ENCODE measurements around the gene EVA1A. TPM values are rescaled to one million over a fixed set of nuclear protein-coding genes. Genes with fewer than 3 reads are reported as not detected.

The EVA1A gene
- polyA plus RNA-seq, 2 of the 4 experiments (the other 2 are of a cell fraction), result 2.5 to 19.0 TPM

DNA sequence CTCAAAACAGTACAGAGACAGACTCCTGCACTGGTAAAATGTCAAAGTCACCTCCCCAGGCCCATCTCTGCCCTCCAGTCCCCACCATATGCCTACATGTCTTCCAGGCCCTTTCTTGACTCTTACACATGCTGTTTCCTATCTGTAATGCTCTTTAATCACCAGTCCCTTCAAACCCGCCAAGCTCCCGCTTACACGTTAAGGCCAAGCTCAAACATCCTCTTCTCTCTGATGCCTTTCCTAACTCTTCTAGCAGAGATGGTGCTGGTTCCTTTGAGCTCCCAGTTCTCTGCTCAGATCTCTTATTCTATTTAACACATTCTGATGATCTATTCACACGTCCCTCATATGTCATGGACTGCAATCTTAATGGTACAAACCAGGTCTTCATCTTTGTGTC lies 5.0 kb downstream of the EVA1A start (continued):
- TF ChIP-seq RAD21 (conservative IDR thresholded peaks at IDR 0.05 in 1 of 2, IDR thresholded peaks at IDR 0.05 in 1 of 2), result no peak

DNA sequence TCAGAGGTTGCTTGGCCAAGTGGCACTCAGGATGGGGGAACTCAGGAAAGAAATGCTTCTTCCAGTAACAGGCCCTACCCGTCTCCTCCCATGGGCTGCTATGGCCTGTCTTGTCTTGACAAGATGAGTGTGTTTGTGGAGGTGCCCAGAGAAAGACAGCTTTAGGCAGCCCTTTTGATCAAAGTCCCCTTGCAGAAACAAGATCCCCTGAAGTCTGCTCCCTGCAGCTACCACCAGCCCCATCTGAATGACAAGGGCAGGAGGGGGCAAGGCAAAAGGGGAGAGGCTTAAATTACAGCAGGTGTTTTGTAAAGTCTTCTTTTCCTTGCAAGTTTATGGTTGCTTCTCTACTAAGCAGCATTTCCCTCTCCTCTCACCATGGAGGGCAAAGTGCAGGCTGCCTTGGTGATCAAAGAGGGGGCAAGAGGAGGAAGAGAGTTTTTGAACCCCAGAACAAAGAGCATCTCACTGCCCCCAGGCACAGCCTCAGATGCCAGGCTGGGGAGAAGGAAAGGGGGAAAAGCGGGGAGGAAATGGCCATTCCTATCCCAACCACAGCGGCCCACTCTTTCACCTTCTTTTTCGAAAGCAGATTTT lies 6.7 kb downstream of the EVA1A start:
- TF ChIP-seq ZSCAN20 (CRISPR knock-in tag; IDR thresholded peaks at IDR 0.05) (no peak), CHD2 (IDR thresholded peaks at IDR 0.05; ENCODE audit: low read length, partially characterized antibody) (no peak), JUN (IDR thresholded peaks at IDR 0.05) (no peak), POLR2AphosphoS2 (conservative IDR thresholded peaks at IDR 0.05; ENCODE audit: low read length) (no peak), NFE2L2 (conservative IDR thresholded peaks at IDR 0.05; ENCODE audit: low read length) (no peak), FOSL2 (IDR thresholded peaks at IDR 0.05) (no peak), FOSL2 (CRISPR knock-in tag; IDR thresholded peaks at IDR 0.05) (no peak)
- TF ChIP-seq, protein P1, sequence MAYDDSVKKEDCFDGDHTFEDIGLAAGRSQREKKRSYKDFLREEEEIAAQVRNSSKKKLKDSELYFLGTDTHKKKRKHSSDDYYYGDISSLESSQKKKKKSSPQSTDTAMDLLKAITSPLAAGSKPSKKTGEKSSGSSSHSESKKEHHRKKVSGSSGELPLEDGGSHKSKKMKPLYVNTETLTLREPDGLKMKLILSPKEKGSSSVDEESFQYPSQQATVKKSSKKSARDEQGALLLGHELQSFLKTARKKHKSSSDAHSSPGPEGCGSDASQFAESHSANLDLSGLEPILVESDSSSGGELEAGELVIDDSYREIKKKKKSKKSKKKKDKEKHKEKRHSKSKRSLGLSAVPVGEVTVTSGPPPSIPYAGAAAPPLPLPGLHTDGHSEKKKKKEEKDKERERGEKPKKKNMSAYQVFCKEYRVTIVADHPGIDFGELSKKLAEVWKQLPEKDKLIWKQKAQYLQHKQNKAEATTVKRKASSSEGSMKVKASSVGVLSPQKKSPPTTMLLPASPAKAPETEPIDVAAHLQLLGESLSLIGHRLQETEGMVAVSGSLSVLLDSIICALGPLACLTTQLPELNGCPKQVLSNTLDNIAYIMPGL (CRISPR knock-in tag; IDR thresholded peaks at IDR 0.05; ENCODE audit: borderline replicate concordance), result no peak
- TF ChIP-seq, protein P2, sequence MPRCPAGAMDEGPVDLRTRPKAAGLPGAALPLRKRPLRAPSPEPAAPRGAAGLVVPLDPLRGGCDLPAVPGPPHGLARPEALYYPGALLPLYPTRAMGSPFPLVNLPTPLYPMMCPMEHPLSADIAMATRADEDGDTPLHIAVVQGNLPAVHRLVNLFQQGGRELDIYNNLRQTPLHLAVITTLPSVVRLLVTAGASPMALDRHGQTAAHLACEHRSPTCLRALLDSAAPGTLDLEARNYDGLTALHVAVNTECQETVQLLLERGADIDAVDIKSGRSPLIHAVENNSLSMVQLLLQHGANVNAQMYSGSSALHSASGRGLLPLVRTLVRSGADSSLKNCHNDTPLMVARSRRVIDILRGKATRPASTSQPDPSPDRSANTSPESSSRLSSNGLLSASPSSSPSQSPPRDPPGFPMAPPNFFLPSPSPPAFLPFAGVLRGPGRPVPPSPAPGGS (IDR thresholded peaks at IDR 0.05), result no peak
- H3K27ac ChIP-seq, result no peak overlapping the region
- ChIA-PET CTCF (interaction anchor here (2.8 kb wide), 1 partner anchor 55 kb away, joined by 15 read pairs; no protein-coding TSS in a partner anchor), POLR2A (no interaction called here)
- no peak overlapping the region for H3K4me3 ChIP-seq
- no peaks in the 10 kb centered on the region for H3K9me3 ChIP-seq
- DNase-seq (ENCODE audit: low read depth in 1 of 2, low spot score in 1 of 2) (no peak), FAIRE-seq (no peak), ATAC-seq (no peak)
- peaks cover 6% of the 10 kb centered on the region; the same call in 1 of the 3 replicates for H3K4me1 ChIP-seq
- 31% methylated on average over 4 of the region's 4 CpGs for WGBS (ENCODE audit: missing lambda C conversion rate)
- no peak overlapping the region for H3K4me2 ChIP-seq

DNA sequence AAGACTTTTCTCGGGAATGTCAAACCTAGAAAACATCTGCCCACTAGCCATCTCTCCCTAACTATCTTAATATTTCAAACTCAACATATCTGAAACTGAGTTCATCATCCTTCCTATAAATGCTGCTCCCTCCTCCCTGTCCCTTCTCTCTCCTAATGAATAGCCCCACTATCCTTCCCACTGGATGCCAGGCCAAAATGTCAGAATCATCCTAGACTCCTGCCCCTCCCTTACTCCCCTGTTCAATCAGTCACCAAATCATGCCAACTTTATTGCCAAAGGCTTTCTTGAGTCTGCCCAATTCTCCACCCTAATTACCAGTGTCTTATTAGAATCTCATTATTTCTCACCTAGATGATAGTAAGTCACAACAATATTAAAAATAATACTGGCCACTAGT lies 8.5 kb downstream of the EVA1A start:
- DNase-seq (ENCODE audit: low read depth in 1 of 2, low spot score in 1 of 2) (no peak), ATAC-seq (no peak), FAIRE-seq (no peak)
- TF ChIP-seq CHD4 (IDR thresholded peaks at IDR 0.05; ENCODE audit: borderline replicate concordance) (no peak), ZSCAN20 (CRISPR knock-in tag; IDR thresholded peaks at IDR 0.05) (no peak), ZNF302 (CRISPR knock-in tag; IDR thresholded peaks at IDR 0.05) (no peak), HDAC2 (IDR thresholded peaks at IDR 0.05) (no peak), FOSB (CRISPR knock-in tag; IDR thresholded peaks at IDR 0.05) (no peak), FOSL2 (IDR thresholded peaks at IDR 0.05) (no peak), FOSL2 (CRISPR knock-in tag; IDR thresholded peaks at IDR 0.05) (no peak), GATA3 (IDR thresholded peaks at IDR 0.05; ENCODE audit: borderline replicate concordance) (no peak), CEBPB (IDR thresholded peaks at IDR 0.05) (no peak), TP53 (CRISPR knock-in tag; IDR thresholded peaks at IDR 0.05) (no peak), RFX5 (IDR thresholded peaks at IDR 0.05) (no peak), FOXS1 (CRISPR knock-in tag; IDR thresholded peaks at IDR 0.05) (no peak), NR3C1 (IDR thresholded peaks at IDR 0.05) (no peak), ZC3H11A (IDR thresholded peaks at IDR 0.05) (no peak), HEYL (CRISPR knock-in tag; IDR thresholded peaks at IDR 0.05) (no peak)
- TF ChIP-seq, protein P3, sequence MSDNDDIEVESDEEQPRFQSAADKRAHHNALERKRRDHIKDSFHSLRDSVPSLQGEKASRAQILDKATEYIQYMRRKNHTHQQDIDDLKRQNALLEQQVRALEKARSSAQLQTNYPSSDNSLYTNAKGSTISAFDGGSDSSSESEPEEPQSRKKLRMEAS (IDR thresholded peaks at IDR 0.05), result no peak
- TF ChIP-seq, protein P4, sequence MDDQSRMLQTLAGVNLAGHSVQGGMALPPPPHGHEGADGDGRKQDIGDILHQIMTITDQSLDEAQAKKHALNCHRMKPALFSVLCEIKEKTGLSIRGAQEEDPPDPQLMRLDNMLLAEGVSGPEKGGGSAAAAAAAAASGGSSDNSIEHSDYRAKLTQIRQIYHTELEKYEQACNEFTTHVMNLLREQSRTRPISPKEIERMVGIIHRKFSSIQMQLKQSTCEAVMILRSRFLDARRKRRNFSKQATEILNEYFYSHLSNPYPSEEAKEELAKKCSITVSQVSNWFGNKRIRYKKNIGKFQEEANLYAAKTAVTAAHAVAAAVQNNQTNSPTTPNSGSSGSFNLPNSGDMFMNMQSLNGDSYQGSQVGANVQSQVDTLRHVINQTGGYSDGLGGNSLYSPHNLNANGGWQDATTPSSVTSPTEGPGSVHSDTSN (IDR thresholded peaks at IDR 0.05), result no peak
- Histone ChIP-seq H3K4me2 (no peak overlapping the region), H3K4me3 (no peak overlapping the region), H3K9me3 (no peaks in the 10 kb centered on the region), H3K27ac (no peak overlapping the region), H3K4me1 (peaks cover 15% of the 10 kb centered on the region)
- ChIA-PET CTCF (interaction anchor here (1.7 to 3.5 kb wide), 3 partner anchors 8 to 57 kb away, joined by 5 to 18 read pairs (median 17); partner anchors contain the start of gene EVA1A), POLR2A (no interaction called here)
- WGBS (ENCODE audit: missing lambda C conversion rate), result 38% methylated on average over 1 of the region's 1 CpG
